Measurements from ENCODE around the gene ELOVL1.

ELOVL1 gene

DNA sequence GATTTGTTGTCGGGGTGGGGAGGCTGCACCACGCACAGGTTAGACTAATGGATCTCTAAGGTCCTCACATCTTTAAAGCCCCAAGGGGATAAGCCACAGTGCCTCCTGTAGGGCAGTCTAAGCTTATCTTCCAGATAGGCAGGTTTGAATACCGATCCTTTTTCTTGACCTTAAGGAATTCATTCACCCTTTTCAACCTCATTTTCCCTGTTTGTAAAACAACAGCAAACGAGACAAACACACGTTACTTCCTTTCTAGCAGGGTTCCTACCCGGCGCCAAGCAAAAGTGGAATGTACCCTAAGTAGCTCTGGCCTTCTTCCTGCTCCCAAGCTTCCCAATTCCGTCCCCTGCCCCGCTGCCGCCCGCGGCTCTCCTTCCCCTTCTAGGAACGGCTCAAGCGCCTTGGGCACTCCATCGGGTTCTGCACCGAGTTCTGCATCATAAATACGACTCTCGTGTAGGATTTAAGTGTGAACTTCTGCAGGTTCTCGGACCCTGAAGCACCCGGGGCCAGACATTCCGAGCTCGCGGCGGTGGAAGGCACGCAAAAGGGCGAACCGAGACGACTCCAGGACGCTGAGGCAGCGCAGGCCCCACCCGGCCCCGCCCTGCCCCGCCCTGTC is 9.6 kb downstream of the ELOVL1 start:
- DNase-seq (ENCODE audit: low read depth in 2 of 2), result no peak

DNA sequence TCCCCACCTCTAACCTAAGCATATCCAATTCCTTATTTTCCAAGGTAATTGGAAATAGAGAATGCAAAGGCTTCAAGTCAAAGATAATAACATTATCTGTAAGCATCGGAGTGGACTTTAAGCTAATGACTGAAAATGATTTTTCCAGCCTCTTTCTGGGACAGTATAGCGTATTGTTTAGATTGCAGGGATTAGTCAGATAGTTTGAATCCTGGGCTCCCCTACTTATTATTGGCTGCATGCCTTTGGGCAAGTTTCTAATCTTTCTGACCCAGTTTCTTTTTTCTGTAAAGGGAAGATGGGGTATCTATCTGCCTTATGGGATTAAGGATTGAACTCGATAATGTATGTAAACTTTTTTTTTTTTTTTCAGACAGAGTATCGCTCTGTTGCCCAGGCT is 10.6 kb downstream of the ELOVL1 start:
- DNase-seq (ENCODE audit: low read depth in 2 of 2), result no peak

DNA sequence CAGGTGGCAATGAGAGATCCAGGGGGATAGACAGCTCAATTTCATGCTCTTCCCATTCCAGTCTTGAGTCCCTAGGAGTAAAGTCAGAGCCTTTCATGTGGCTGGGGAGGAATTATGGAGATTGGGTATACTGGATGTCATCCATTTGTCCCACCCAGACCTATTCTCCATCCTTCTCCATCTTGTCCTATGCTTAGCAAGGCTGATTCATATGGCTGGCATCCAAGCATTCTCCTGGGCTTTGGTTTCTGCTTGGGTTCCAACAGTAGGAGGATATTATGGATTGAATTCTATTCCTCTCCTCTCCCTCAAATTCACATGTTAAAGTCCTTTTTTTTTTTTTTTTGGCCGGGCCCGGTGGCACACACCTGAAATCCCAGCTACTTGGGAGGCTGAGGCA is 12.9 kb downstream of the ELOVL1 start:
- no peak for DNase-seq (ENCODE audit: low read depth in 2 of 2)

DNA sequence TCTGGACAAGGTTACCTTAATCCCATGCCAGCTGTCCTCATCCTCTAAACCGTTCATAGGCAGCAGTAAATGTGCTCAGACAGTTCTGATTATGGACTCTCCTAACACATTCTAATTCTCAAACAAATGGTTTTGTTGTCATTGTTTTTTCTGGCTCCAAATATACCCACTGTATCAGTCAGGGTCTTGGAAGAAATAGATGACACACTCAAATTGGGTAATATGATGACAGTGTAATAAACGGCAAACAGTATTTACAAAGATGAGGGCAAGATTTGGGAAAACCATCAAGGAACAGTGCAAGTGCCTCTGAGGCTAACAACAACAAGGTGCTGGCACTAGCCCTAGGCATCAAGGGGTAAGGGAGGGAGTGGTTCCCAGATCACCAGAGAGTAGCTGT is 13.3 kb downstream of the ELOVL1 start:
- DNase-seq (ENCODE audit: low read depth in 2 of 2), result no peak

DNA sequence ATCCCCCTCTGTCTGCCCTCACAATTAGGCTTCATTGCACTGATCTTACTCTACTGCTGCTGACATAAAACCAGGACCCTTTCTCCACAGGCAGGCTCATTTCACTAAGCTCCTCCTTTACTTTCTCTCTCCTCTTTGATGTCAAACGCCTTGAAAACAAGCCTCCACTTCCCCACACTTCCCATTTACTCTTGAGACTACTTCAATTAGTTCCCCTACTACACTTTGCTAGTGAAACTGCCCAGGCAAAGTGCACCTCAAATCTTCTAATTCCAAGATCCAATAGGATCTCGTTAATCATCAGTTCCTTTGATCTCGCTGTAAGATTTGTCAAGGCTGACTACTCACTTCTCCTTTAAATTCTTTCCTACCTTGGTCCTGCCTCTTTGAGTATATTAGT is 14.9 kb downstream of the ELOVL1 start:
- no peak for DNase-seq (ENCODE audit: low read depth in 2 of 2)

DNA sequence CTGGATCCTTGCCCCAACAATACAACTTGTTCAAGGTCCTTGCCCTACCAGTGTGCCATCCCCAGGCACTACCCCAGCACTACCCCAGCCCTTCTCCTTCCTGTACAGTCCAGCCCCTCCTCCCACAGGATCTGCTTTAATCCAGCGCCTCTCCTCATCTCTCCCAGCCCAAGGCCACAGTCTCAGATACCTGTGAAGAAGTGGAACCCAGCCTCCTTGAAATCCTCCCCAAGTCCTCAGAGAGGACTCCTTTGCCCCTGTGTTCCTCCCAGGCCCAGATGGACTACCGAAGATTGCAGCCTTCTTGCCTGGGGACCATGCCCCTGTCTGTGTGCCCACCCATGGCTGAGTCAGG is 15.5 kb downstream of the ELOVL1 start:
- no peak for DNase-seq (ENCODE audit: low read depth in 2 of 2)

DNA sequence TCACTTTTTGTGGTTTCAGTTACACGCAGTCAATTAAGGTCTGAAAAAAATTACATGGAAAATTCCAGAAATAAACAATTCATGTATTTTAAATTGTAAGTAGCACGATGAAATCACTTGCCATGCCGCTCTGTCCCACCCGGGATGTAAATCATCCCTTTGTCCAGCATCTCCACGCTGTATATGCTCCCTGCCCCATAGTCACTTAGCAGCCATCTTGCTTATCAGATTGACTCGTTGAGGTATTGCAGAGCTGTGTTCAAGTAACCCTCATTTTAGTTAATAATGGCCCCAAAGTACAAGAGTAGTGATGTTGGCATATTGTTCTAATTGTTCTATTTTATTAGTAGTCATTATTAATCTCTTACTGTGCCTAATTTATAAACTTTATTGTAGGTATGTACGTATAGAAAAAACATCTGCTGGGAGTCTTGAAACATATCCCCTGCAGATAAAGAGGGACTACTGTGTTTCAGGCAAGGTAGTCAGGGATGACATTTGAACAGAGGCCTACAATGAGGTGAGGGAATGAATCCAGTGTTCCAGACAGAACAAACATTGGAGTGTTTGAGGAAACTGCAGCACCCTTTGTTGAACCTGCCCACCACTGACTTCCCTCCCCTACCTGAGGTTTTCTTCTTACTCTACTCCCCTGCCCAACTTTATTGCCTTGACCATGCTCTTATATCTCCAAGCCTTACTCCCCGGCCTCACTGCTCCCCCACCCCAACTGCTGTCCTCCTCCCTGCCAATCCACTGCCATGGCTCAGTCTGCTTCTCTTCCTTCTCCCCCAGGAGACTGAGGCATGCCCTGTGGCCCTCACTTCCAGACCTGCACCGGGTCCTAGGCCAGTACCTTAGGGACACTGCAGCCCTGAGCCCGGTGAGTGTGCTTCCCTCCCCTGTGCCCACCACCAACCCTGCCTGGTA is 16.1 kb downstream of the ELOVL1 start:
- DNase-seq (ENCODE audit: low read depth in 2 of 2), result no peak

DNA sequence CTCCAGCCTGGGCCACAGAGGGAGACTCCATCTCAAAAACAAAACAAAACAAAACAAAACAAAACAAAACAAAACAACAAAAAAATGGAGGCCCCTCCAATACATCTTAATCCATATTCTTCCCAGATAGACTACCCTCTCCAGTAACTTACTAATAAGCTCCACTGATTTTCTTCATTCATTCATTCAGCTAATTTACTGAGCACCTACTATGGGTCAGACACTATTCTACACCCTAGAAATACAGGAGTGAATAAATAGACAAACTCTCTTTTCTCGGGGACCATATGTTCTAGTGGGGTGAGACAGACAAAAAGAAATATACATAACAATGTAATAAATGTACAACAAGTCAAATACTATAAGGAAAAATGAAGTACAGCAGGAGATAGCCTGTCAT is 16.8 kb downstream of the ELOVL1 start:
- DNase-seq (ENCODE audit: low read depth in 2 of 2), result no peak

DNA sequence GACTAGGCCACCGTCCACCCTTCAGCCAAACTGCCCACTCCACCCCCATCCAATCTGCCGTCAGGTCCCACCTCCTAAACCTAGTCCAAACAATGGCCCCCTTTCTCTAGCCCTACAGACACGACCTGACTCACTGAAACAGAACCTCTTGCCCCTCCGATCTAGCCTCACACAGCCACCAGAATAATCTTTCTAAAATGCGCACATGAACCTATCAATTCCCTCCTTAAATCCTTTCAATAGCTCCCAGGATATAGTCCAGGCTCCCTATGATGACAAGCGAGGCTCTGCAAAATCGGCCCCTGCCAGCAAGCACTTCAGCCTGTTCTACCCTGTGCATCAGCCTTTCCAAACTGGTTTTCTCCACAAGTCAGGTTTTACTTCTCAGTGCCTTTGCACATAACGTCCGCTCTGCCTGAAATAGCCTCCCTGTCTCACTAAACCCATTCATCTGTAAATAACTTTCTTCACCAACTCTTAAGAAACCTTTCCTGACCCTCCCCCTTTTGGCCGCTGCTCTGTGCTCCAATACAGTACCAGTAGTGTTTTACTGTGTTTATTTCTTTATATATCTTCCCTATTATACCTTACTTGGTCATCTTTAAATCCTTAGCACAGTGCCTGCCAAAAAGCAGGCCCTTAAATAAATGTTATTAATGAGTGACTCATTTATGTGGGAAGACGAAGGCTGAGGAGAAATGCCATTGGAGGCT is 18.1 kb downstream of the ELOVL1 start:
- no peak for DNase-seq (ENCODE audit: low read depth in 2 of 2)

DNA sequence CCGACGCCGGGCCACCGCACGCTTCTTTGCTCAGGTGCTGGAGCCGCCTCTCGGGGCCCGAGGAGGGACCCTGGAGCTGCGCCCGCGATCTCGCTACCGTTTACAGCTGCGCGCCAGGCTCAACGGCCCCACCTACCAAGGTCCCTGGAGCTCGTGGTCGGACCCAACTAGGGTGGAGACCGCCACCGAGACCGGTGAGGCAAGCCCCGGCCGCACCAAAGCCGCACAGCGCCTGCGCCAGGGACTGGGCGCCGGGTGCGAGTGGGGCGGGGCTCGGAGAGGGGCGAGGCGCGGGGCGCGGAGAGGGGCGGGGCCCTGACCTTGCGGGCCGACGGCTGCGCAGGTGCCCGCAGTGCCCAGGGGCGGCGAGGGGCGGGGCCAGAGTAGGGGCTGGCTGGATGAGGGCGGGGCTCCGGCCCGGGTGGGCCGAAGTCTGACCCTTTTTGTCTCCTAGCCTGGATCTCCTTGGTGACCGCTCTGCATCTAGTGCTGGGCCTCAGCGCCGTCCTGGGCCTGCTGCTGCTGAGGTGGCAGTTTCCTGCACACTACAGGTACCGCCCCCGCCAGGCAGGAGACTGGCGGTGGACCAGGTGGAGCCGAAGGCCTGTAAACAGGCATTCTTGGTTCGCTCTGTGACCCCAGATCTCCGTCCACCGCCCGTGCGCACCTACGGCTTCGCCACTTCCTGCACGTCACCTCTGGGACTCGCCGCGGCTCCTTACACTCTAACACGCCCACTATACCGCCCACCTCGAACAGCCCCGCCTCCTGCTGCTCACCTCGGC is 18.8 kb downstream of the ELOVL1 start:
- peak in 1 of 2 donors; percentile 45 for DNase-seq (ENCODE audit: low read depth in 2 of 2)

DNA sequence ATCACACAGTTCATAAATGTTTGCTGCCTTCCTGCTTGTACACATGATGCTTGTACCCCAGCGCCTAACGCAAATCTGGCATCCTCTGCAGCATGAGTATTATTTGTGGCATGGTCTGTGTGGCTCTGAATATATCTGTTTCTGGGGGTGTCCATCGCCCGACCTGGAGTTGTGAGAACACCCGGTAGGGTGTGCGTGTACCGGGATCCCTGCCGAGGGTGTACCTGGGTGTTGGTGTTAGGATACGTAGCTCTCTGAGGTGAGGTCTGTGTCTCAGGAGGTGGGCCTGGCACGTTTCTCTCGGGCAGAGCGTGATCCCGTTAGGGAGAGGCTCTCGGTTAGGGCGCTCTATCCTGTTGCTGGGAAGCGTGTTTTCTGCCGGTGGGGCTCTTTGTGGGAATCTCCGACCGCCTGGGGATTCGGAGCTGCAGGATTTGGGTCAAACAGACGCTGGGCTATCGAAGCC is 19.4 kb downstream of the ELOVL1 start:
- no peak for DNase-seq (ENCODE audit: low read depth in 2 of 2)

DNA sequence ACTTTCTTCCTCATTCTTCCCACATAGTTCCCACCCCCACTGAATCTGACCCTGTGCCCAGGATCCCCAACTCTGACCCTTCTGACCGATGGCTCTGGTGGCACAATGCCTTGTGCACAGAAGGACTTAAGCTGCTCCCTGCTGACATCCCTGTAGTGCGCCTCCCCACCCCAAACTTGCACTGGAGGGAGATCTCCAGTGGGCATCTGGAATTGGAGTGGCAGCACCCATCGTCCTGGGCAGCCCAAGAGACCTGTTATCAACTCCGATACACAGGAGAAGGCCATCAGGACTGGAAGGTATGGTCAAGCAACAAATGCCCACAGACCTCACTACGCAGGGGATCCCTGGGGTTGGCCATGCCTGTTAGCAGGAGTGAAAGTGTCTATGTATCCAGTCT is 21.2 kb downstream of the ELOVL1 start:
- DNase-seq (ENCODE audit: low read depth in 2 of 2), result no peak

DNA sequence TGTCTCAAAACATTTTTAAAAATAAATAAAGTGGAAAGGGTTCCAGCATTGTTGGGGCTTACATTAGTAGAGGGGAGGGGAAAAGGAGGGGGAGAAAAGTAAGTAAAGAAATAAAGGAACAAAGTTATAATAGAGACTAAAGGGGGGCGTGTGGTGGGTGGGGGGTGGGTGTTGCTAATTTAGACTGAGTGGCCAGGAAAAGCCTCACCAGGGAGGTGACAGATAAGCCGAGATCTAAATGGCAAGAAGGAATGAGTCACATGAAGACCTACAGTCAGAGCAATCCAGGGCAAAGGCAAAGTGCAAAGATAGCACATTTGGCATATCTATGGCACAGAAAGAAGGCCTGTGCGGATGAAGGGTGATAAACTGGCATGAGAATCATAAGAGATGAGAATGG is 22.7 kb downstream of the ELOVL1 start:
- no peak for DNase-seq (ENCODE audit: low read depth in 2 of 2)

DNA sequence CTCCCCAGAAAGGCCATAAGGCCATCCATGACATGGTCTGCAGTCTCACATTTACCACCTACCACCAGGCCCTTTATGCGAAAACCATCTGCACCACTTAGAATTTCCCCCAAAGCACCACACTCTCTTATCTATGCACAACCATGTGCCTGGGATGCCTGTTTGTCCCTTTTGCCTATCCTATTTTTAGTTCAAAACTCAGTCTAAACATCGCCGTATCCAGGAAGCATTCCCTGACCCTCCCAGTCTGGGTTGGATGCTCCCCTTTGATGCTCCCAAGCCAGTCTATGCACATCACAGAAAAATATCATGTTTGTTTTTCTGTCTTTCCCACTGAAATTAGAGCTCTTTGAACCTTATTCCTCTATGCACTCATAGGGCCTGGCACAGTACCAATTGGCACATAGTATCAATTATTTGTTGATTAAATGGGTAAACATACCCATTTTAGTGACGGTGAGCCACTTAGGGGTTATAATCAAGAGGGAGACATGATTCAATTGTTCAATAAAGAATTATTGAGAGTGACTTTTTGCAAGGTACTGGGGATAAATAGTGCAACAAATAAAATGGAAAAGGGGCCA is 23.5 kb downstream of the ELOVL1 start:
- no peak for DNase-seq (ENCODE audit: low read depth in 2 of 2)

DNA sequence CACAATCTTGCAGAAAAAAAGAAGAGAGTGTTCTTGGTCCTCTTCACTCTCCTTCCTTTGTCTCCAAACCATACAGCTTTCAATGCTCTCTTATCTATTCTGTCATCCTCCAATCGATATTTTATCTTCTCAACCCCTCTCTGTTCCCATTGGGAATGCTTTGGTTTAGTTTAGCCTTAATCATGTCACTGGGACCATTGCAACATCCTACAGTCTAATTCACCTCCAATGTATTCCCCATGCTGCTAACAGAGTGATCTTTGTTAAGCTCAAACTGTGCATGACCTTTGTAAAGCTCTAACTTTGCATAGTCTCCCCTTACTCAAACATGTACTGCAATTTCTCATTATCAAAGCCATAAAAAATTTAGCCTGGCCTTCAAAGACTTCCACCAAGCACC is 27.3 kb downstream of the ELOVL1 start:
- DNase-seq (ENCODE audit: low read depth in 2 of 2), result no peak

DNA sequence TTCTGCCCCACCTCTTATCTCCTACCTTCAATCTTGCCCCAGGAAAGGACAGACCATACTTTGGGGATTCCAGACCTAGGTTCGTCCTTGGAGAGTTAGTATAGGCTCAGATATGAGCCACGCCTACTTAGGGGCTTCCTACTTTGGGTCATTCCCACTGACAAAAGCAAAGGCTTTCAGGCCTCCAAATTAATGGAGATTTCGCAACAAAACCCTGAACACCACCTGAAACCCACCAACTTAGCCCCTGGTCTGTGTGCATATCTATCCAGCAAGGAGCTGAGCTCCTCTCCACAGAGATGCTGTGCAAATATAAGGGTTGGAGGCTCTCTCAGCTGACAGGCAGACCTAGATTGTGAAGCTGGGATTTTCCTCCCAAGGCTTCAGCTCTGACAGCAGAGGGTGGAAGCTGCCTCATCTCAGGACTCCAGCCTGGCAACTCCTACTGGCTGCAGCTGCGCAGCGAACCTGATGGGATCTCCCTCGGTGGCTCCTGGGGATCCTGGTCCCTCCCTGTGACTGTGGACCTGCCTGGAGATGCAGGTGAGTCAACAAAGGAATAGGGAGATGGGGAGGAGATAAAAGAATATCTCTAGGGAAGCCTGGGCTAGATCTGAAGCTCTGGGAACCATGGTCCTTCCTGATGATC is 28.1 kb downstream of the ELOVL1 start:
- no peak for DNase-seq (ENCODE audit: low read depth in 2 of 2)

DNA sequence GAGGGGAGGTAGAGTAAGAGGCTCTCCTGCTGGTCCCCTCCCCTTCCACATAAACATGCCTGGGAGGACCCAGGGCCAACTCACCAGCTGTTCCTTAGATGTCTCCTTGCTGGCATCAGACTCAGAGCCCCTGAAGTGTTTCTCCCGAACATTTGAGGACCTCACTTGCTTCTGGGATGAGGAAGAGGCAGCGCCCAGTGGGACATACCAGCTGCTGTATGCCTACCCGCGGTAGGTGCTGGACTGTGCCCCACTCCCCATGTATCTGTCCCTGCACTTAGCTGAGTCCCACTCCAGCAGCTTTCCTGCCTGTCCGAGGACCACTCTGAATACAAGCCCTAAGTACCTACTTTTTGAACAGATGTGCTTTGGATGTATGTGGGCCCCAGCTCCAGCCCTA is 29.8 kb downstream of the ELOVL1 start:
- no peak for DNase-seq (ENCODE audit: low read depth in 2 of 2)

DNA sequence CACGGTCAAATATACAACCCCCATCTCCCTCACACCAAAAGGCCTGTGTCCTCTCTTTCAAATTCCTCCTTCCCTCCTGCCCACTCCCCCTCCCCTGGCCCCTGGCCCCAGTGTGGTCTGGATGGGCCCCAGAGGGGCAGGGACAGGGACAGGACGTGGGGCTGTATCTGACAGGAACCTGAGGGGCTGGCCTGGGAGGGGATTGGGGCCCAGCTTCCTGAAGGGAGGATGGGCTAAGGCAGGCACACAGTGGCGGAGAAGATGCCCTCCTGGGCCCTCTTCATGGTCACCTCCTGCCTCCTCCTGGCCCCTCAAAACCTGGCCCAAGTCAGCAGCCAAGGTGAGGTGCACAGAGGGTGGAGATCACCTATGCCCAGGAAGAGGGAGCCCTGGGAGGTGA is 30.2 kb downstream of the ELOVL1 start, which contains the start of gene MPL:
TSS of gene MPL (plus strand) at position 231 of the 400 bp plus-strand sequence. CDS start at position 262, 31 bp downstream.
- DNase-seq (ENCODE audit: low read depth in 2 of 2), result no peak

DNA sequence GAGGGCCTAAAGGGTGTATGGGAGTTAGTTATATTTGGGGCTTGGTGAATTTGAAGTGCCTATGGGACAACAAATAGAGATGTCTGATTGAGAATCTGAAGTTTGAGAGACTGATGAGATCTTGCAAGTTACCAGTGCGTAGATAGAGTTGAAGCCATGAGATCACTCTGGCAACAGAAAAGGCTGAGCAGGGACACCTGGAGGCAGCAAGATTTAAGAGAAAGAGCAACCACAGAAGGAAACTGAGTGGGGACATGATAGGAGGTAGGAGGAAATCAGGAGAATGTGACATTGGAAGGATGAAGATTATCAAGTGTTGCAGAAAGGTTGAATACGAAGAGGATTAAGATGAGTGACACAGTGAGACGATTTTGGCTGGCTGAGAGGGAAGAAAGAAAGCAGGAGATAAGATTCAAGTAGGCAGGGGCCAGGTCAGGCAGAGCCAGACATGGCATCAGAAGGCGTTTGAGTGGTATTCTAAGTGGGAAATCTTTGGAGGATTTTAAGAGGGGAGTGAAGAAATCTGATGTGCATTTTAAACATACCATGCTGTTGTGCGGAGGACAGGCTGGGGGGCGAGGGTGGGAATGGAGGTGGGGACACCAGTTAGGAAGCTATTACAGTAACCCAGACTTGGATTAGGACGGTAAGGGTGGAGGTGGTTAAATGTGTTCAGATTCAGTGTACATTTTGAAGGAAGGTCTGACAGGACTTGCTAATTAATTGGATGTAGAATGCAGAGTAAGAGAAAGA is 33.2 kb downstream of the ELOVL1 start:
- no peak for DNase-seq (ENCODE audit: low read depth in 2 of 2)

DNA sequence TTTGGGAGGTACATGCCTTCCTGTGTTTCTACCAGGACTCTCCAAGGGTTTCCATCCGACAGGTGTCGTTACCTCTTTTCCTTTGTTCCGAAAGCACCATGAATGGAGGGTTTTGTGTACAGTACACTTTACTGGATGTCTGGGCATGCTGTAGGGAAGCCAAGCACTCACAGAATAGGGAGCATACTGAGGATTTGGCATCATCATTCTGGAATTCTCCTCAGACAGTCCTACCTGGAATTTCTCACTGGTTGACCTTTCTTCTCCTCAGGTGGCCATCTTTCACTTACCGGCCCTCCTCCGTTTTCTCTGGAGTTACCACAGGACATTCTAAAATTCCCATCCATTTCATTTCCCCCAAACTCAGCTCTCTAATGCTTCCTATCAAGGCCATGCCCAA is 36.1 kb downstream of the ELOVL1 start:
- DNase-seq (ENCODE audit: low read depth in 2 of 2), result no peak
